Measurements from ENCODE around the gene HINT1.

- TF ChIP-seq CTCF (IDR thresholded peaks at IDR 0.05; ENCODE audit: poor library complexity, severe bottlenecking) (no peak), TAF1 (IDR thresholded peaks at IDR 0.05; ENCODE audit: low read depth) (no peak), SMC3 (conservative IDR thresholded peaks at IDR 0.05; ENCODE audit: poor library complexity) (no peak), EZH2 (IDR thresholded peaks at IDR 0.05; ENCODE audit: borderline replicate concordance, insufficient read depth, low read length, poor library complexity, severe bottlenecking) (no peak), RAD21 (conservative IDR thresholded peaks at IDR 0.05) (no peak)
Observed at GRCh38 chr5:131206061-131206460, 41.0 kb upstream of the HINT1 start.
